Caco-2 (cell line): Measurements from ENCODE around the gene SMC1B. TPM values are rescaled to one million over a fixed set of nuclear protein-coding genes. Genes with fewer than 3 reads are reported as not detected.

Experiments
- BruUV-seq: library from RNA; stranded (reverse); fragments of 400-500 nt; replicated peaks from 2 replicates; lab custom pipeline; 2021; lab: Mats Ljungman, UMichigan
- CTCF ChIA-PET: fragments of 300-600 bp; sonication (Branson Sonifier 250); formaldehyde crosslinking; loops from one replicate; lab custom pipeline; 2022; ENCODE audit warnings: antibody characterized with exemption; lab: Charles Lee
- POLR2A ChIA-PET: fragments of 300-600 bp; sonication (Branson Sonifier 250); formaldehyde crosslinking; loops from one replicate; lab custom pipeline; 2022; ENCODE audit warnings: antibody characterized with exemption; lab: Charles Lee
- DNase-seq, 2 experiments: peaks; one replicate each; pipeline versions ENCODE4 v3.0.0 to v3.0.0-alpha.2; 2020 to 2022
- H3K27me3 ChIP-seq: replicated peaks from 2 replicates; pipeline ENCODE4 v1.6.0; 2011; ENCODE audit warnings: low read length; ENCODE audit not compliant: control insufficient read depth, insufficient read depth
- H3K36me3 ChIP-seq: 2 replicates; pipeline ENCODE4 v1.5.1; 2011; ENCODE audit warnings: low read length; ENCODE audit not compliant: control insufficient read depth, insufficient read depth
- H3K4me1 ChIP-seq: fragments of 250-450 bp; sonication (Bioruptor Pico); 2 replicates; pipeline ENCODE4 v1.5.1; 2020; ENCODE audit warnings: mild to moderate bottlenecking
- H3K4me3 ChIP-seq: 2 replicates; pipeline ENCODE4 v1.5.1; 2011; ENCODE audit warnings: low read depth, mild to moderate bottlenecking, control low read depth, low read length
- H3K9me3 ChIP-seq: fragments of 250-450 bp; sonication (Bioruptor Pico); 2 replicates; pipeline ENCODE4 v1.5.1; 2020; ENCODE audit warnings: mild to moderate bottlenecking, moderate library complexity
- H3K27ac Mint-ChIP-seq: one replicate; pipeline ENCODE4 v1.8.0; 2022; ENCODE audit warnings: mixed read lengths; ENCODE audit not compliant: unreplicated experiment
- H3K27me3 Mint-ChIP-seq: one replicate; pipeline ENCODE4 v1.8.0; 2022; ENCODE audit warnings: mixed read lengths; ENCODE audit not compliant: insufficient read depth, unreplicated experiment
- H3K36me3 Mint-ChIP-seq: one replicate; pipeline ENCODE4 v1.8.0; 2022; ENCODE audit warnings: mild to moderate bottlenecking, mixed read lengths; ENCODE audit not compliant: insufficient read depth, unreplicated experiment
- H3K4me1 Mint-ChIP-seq: one replicate; pipeline ENCODE4 v1.8.0; 2022; ENCODE audit warnings: low read depth, mixed read lengths; ENCODE audit not compliant: unreplicated experiment
- H3K4me3 Mint-ChIP-seq: one replicate; pipeline ENCODE4 v1.8.0; 2022; ENCODE audit warnings: mild to moderate bottlenecking, moderate library complexity, mixed read lengths; ENCODE audit not compliant: unreplicated experiment
- H3K9me3 Mint-ChIP-seq: one replicate; pipeline ENCODE4 v1.8.0; 2022; ENCODE audit warnings: mixed read lengths; ENCODE audit not compliant: unreplicated experiment
- CTCF ChIP-seq, 2 experiments: fragments of 200-600 bp in 1 of 2; IDR thresholded peaks; 1 replicate in 1 of 2; 2 replicates in 1 of 2; pipeline versions ENCODE4 v1.5.1 to v1.8.0; 2011 to 2022; ENCODE audit warnings: antibody characterized with exemption in 1 of 2, control low read depth in 1 of 2, inconsistent platforms in 1 of 2, low read depth in 1 of 2, low read length in 1 of 2, mild to moderate bottlenecking in 1 of 2, moderate library complexity in 1 of 2; ENCODE audit not compliant: insufficient read depth in 1 of 2, severe bottlenecking in 1 of 2, unreplicated experiment in 1 of 2
- intact Hi-C: fragments of 100-400 bp; cut with micrococcal nuclease; formaldehyde crosslinking; loops from one replicate; pipeline ENCODE4 v1.10.0; 2022; ENCODE audit not compliant: unreplicated experiment
- total RNA-seq: library from RNA; stranded (reverse); gene quantifications from 2 replicates; pipeline ENCODE4 v1.2.3, GENCODE V29; 2022

SMC1B gene
- total RNA-seq, 1 experiment from 2014 or later: 5.3 TPM

- Mint-ChIP-seq H3K36me3 (peaks cover 50% of the 10 kb centered on the region), H3K4me1 (peaks cover 46% of the 10 kb centered on the region), H3K4me3 (peak overlapping the region; percentile 47), H3K27me3 (no peaks in the 10 kb centered on the region), H3K9me3 (no peaks in the 10 kb centered on the region), H3K27ac (peak overlapping the region; percentile 82)
- POLR2A ChIA-PET: no interaction called here
- H3K4me3 ChIP-seq: no peak overlapping the region
- H3K27me3 ChIP-seq: no peaks in the 10 kb centered on the region
- peaks cover 2% of the 10 kb centered on the region; the same call in 1 of the 2 replicates for H3K36me3 ChIP-seq
- TF ChIP-seq CTCF (IDR thresholded peaks at IDR 0.05; ENCODE audit: insufficient read depth in 1 of 2, low read depth in 1 of 2, low read length in 1 of 2, severe bottlenecking in 1 of 2, unreplicated experiment in 1 of 2): no peak
- DNase-seq: no peak
- peaks cover 75% of the 10 kb centered on the region for H3K4me1 ChIP-seq
- intact Hi-C loops: no loop called here
- CTCF ChIA-PET: no interaction called here
- no peaks in the 10 kb centered on the region for H3K9me3 ChIP-seq
- BruUV-seq: no TSS peak
These were observed 100.5 kb downstream of the SMC1B start for GRCh38 chr22:45312856-45313255.

GRCh38 chr22:45312415-45312814 lies 101.0 kb downstream of the SMC1B start:
- H3K4me3 Mint-ChIP-seq: peak overlapping the region; percentile 47
- peaks cover 46% of the 10 kb centered on the region for H3K36me3 Mint-ChIP-seq

DNA sequence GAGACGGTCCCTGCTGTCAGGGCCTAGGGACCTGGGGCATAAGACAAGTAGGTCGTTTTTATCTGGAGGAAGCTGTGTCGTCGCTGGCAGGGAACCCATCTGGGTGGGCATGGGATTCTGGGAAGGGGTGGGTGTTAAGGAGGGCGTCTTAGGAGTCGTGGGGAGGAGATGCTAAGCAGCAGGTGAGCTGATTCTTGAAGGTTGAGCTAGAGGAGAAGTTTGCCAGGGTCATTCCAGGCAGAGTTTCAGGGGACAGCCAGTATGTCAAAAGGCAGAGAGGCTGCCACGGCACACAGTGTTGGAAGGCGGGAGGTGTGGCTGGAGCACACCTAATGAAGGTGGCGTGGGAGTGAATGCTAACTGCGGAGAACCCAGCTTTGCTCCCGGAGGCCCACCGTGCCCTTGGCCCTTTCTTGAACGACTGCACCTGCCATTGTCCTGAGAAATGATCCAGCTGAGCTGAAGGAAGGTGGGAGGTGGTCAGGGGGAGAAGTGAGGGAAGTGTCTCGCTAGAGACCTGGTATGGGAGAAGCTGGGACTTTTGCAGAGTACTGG lies 102.3 kb downstream of the SMC1B start:
- H3K36me3 Mint-ChIP-seq: peaks cover 36% of the 10 kb centered on the region
- no peaks in the 10 kb centered on the region for H3K27me3 ChIP-seq
- H3K36me3 ChIP-seq: 0 out of 2 replicates have a peak, but pooled peaks cover 1% of the 10 kb centered on the region
- no peaks in the 10 kb centered on the region for H3K27me3 Mint-ChIP-seq
- intact Hi-C loops: no loop called here
- DNase-seq: no peak
- CTCF ChIA-PET: no interaction called here
- peak overlapping the region; percentile 90 for H3K27ac Mint-ChIP-seq
- peaks cover 68% of the 10 kb centered on the region for H3K4me1 ChIP-seq
- peak overlapping the region; percentile 81 for H3K4me3 Mint-ChIP-seq
- no peaks in the 10 kb centered on the region for H3K9me3 Mint-ChIP-seq
- POLR2A ChIA-PET: interaction anchor here (0.6 kb wide), 1 partner anchor 132 kb away, joined by 6 read pairs; no protein-coding TSS in a partner anchor
- no peak for TF ChIP-seq CTCF (IDR thresholded peaks at IDR 0.05; ENCODE audit: insufficient read depth in 1 of 2, low read depth in 1 of 2, low read length in 1 of 2, severe bottlenecking in 1 of 2, unreplicated experiment in 1 of 2)
- H3K9me3 ChIP-seq: no peaks in the 10 kb centered on the region
- peak overlapping the region; percentile 73 for H3K4me3 ChIP-seq
- BruUV-seq: TSS peak; percentile 23
- peaks cover 53% of the 10 kb centered on the region for H3K4me1 Mint-ChIP-seq

More at GRCh38 chr22:45312415-45312814, 101.0 kb downstream of the SMC1B start:
- no TSS peak for BruUV-seq
- H3K4me1 ChIP-seq: peaks cover 71% of the 10 kb centered on the region
- H3K27me3 ChIP-seq: no peaks in the 10 kb centered on the region
- peaks cover 2% of the 10 kb centered on the region; the same call in 1 of the 2 replicates for H3K36me3 ChIP-seq
- no peak for DNase-seq
- ChIA-PET POLR2A (no interaction called here), CTCF (no interaction called here)
- TF ChIP-seq CTCF (IDR thresholded peaks at IDR 0.05; ENCODE audit: insufficient read depth in 1 of 2, low read depth in 1 of 2, low read length in 1 of 2, severe bottlenecking in 1 of 2, unreplicated experiment in 1 of 2): no peak
- Mint-ChIP-seq H3K4me1 (peaks cover 46% of the 10 kb centered on the region), H3K9me3 (no peaks in the 10 kb centered on the region), H3K27me3 (no peaks in the 10 kb centered on the region), H3K27ac (peak overlapping the region; percentile 82)
- no peak overlapping the region for H3K4me3 ChIP-seq
- intact Hi-C loops: no loop called here
- H3K9me3 ChIP-seq: no peaks in the 10 kb centered on the region
